MV-4-11 (cell line): ENCODE data around the gene TUBB2B.

Experiments
- DNase-seq: peaks from one replicate; lab custom pipeline; 2025; lab: John Stamatoyannopoulos, UW

The TUBB2B gene

GRCh38 chr6:3232017-3232945, 4.8 kb upstream of the TUBB2B start:
- no peak for DNase-seq

- no peak for DNase-seq
Measured at GRCh38 chr6:3231247-3232016, 4.0 kb upstream of the TUBB2B start.

- DNase-seq, result no peak
Measured at GRCh38 chr6:3230900-3231246, 3.4 kb upstream of the TUBB2B start.

- DNase-seq, result no peak
Measured at GRCh38 chr6:3230256-3230882, 2.9 kb upstream of the TUBB2B start.

GRCh38 chr6:3229566-3230178, 2.2 kb upstream of the TUBB2B start:
- no peak for DNase-seq

- no peak for DNase-seq
Measured at GRCh38 chr6:3228771-3229565, 1.5 kb upstream of the TUBB2B start.

- no peak for DNase-seq
Measured at GRCh38 chr6:3228046-3228671, 706 bp upstream of the TUBB2B start.

GRCh38 chr6:3226481-3227362, 731 bp downstream of the TUBB2B start:
- peak; percentile 35 for DNase-seq

GRCh38 chr6:3226042-3226441, 1.4 kb downstream of the TUBB2B start:
- DNase-seq, result no peak

GRCh38 chr6:3222506-3223038, 4.9 kb downstream of the TUBB2B start:
- no peak for DNase-seq

- DNase-seq, result peak; percentile 21
Measured at GRCh38 chr6:3221578-3221977, 5.9 kb downstream of the TUBB2B start.

GRCh38 chr6:3220366-3220765, 7.1 kb downstream of the TUBB2B start:
- DNase-seq, result no peak

GRCh38 chr6:3218266-3218665, 9.2 kb downstream of the TUBB2B start:
- DNase-seq, result no peak

- DNase-seq, result no peak
Measured at GRCh38 chr6:3217286-3217685, 10.2 kb downstream of the TUBB2B start.

GRCh38 chr6:3214898-3215297, 12.6 kb downstream of the TUBB2B start:
- no peak for DNase-seq

- DNase-seq, result no peak
Measured at GRCh38 chr6:3213334-3213695, 14.1 kb downstream of the TUBB2B start.

GRCh38 chr6:3212261-3212660, 15.2 kb downstream of the TUBB2B start:
- no peak for DNase-seq

GRCh38 chr6:3211681-3212080, 15.8 kb downstream of the TUBB2B start:
- DNase-seq, result no peak

GRCh38 chr6:3210024-3210610, 17.3 kb downstream of the TUBB2B start:
- no peak for DNase-seq
